Neural cell (in vitro differentiated cells): ENCODE results near the gene KDM4E. TPM values are rescaled to one million over a fixed set of nuclear protein-coding genes. Genes with fewer than 3 reads are reported as not detected.

Experiments
- H2AFZ ChIP-seq: fragments of 200-600, 300-800 bp; sonication (generic), shearing (Covaris generic); 2 replicates; pipeline ENCODE4 v1.6.0; 2014; ENCODE audit warnings: low read depth, mild to moderate bottlenecking, antibody characterized with exemption, low read length, moderate library complexity
- H3F3A ChIP-seq: fragments of 200-600 bp; shearing (Covaris generic); 2 replicates; pipeline ENCODE4 v1.6.1; 2016; ENCODE audit warnings: mild to moderate bottlenecking, moderate library complexity, mixed read lengths, antibody characterized with exemption, low read length; ENCODE audit not compliant: insufficient read depth, poor library complexity, severe bottlenecking
- H3K27ac ChIP-seq: fragments of 200-600, 300-800 bp; sonication (generic), shearing (Covaris generic); 2 replicates; pipeline ENCODE4 v1.5.1; 2014; ENCODE audit warnings: mild to moderate bottlenecking, low read length, moderate library complexity
- H3K27me3 ChIP-seq: fragments of 300-800, 200-600 bp; sonication (generic), shearing (Covaris generic); 2 replicates; pipeline ENCODE4 v1.6.0; 2014; ENCODE audit warnings: mild to moderate bottlenecking, low read depth, low read length, moderate library complexity; ENCODE audit not compliant: insufficient read depth
- H3K36me3 ChIP-seq: fragments of 300-800, 200-600 bp; sonication (generic), shearing (Covaris generic); 2 replicates; pipeline ENCODE4 v1.5.1; 2014; ENCODE audit warnings: mild to moderate bottlenecking, antibody characterized with exemption, low read length, moderate library complexity; ENCODE audit not compliant: insufficient read depth
- H3K4me2 ChIP-seq: fragments of 300-800, 200-600 bp; sonication (generic), shearing (Covaris generic); 2 replicates; pipeline ENCODE4 v1.6.0; 2014; ENCODE audit warnings: mild to moderate bottlenecking, low read length
- H3K4me3 ChIP-seq: fragments of 300-800, 200-600 bp; sonication (generic), shearing (Covaris generic); 2 replicates; pipeline ENCODE4 v1.5.1; 2014; ENCODE audit warnings: mild to moderate bottlenecking, low read length, moderate library complexity
- H3K79me2 ChIP-seq: fragments of 200-600 bp; shearing (Covaris generic); replicated peaks from 2 replicates; pipeline ENCODE4 v1.6.0; 2014; ENCODE audit warnings: mild to moderate bottlenecking, low read length, moderate library complexity; ENCODE audit not compliant: insufficient read depth
- H3K9ac ChIP-seq: fragments of 300-800, 200-600 bp; sonication (generic), shearing (Covaris generic); 2 replicates; pipeline ENCODE4 v1.6.1; 2016; ENCODE audit warnings: mild to moderate bottlenecking, low read length, mixed read lengths
- H3K9me2 ChIP-seq: fragments of 200-600 bp; shearing (Covaris generic); 2 replicates; pipeline ENCODE4 v1.6.1; 2016; ENCODE audit warnings: mild to moderate bottlenecking, low read length, mixed read lengths; ENCODE audit not compliant: insufficient read depth
- H3K9me3 ChIP-seq: fragments of 200-600, 300-800 bp; sonication (generic), shearing (Covaris generic); 2 replicates; pipeline ENCODE4 v1.6.1; 2016; ENCODE audit warnings: mild to moderate bottlenecking, mixed run types, low read length, moderate library complexity, mixed read lengths
- H4K20me1 ChIP-seq: fragments of 200-600 bp; shearing (Covaris generic); 2 replicates; pipeline ENCODE4 v1.6.1; 2016; ENCODE audit warnings: mild to moderate bottlenecking, mixed run types; ENCODE audit not compliant: insufficient read depth
- CTCF ChIP-seq: fragments of 450-650 bp; IDR thresholded peaks from 2 replicates; pipeline ENCODE4 v1.5.1; 2014; ENCODE audit warnings: antibody characterized with exemption, mild to moderate bottlenecking, moderate library complexity; ENCODE audit not compliant: poor library complexity, severe bottlenecking
- EP300 ChIP-seq: fragments of 450-650 bp; conservative IDR thresholded peaks from 2 replicates; pipeline ENCODE4 v1.6.1; 2014; ENCODE audit warnings: antibody characterized with exemption, mild to moderate bottlenecking, moderate library complexity; ENCODE audit not compliant: poor library complexity, severe bottlenecking
- EZH2 ChIP-seq: fragments of 200-600, 300-800 bp; shearing (Covaris generic), sonication (generic); IDR thresholded peaks from 2 replicates; pipeline ENCODE4 v1.6.1; 2014; ENCODE audit warnings: antibody characterized with exemption, low read length, borderline replicate concordance, mild to moderate bottlenecking; ENCODE audit not compliant: insufficient read depth, poor library complexity, severe bottlenecking
- MXI1 ChIP-seq: fragments of 450-650 bp; conservative IDR thresholded peaks from 2 replicates; pipeline ENCODE4 v1.6.1; 2014; ENCODE audit warnings: antibody characterized with exemption, mild to moderate bottlenecking; ENCODE audit not compliant: poor library complexity, severe bottlenecking
- POLR2AphosphoS5 ChIP-seq: IDR thresholded peaks from 2 replicates; pipeline ENCODE4 v1.6.1; 2012
- RAD21 ChIP-seq: fragments of 450-650 bp; conservative IDR thresholded peaks from 2 replicates; pipeline ENCODE4 v1.6.1; 2014; ENCODE audit warnings: antibody characterized with exemption, mild to moderate bottlenecking, moderate library complexity
- REST ChIP-seq: IDR thresholded peaks from 2 replicates; pipeline ENCODE4 v1.6.1; 2012; ENCODE audit warnings: borderline replicate concordance
- SMC3 ChIP-seq: fragments of 450-650 bp; conservative IDR thresholded peaks from 2 replicates; pipeline ENCODE4 v1.6.1; 2014; ENCODE audit warnings: antibody characterized with exemption, mild to moderate bottlenecking, moderate library complexity; ENCODE audit not compliant: poor library complexity
- TAF1 ChIP-seq: IDR thresholded peaks from 2 replicates; pipeline ENCODE4 v1.6.1; 2012; ENCODE audit warnings: low read depth
- polyA plus RNA-seq: library from polyadenylated mRNA; depleted of rRNA; stranded (reverse); fragments of >200 nt; gene quantifications from 2 replicates; pipeline ENCODE4 v1.2.3, GENCODE V29; 2014

Gene KDM4E
- polyA plus RNA-seq, 1 donor from 2014 or later: not detected

- Histone ChIP-seq H3K36me3 (no peaks in the 10 kb centered on the region), H3K9me2 (no peaks in the 10 kb centered on the region), H3F3A (no peaks in the 10 kb centered on the region), H4K20me1 (no peaks in the 10 kb centered on the region), H3K79me2 (no peaks in the 10 kb centered on the region), H2AFZ (no peak overlapping the region), H3K27me3 (no peaks in the 10 kb centered on the region), H3K27ac (no peak overlapping the region), H3K9ac (no peak overlapping the region), H3K4me3 (no peak overlapping the region), H3K4me2 (no peak overlapping the region), H3K9me3 (no peaks in the 10 kb centered on the region)
- TF ChIP-seq TAF1 (no peak), EP300 (no peak), CTCF (no peak), RAD21 (no peak), SMC3 (no peak), EZH2 (no peak), REST (no peak), MXI1 (no peak), POLR2AphosphoS5 (no peak)
These were observed 32.9 kb downstream of the KDM4E start for GRCh38 chr11:95057959-95058358.

GRCh38 chr11:95058621-95059020 is 33.6 kb downstream of the KDM4E start:
- Histone ChIP-seq H2AFZ (no peak overlapping the region), H3K9me3 (no peaks in the 10 kb centered on the region), H4K20me1 (no peaks in the 10 kb centered on the region), H3K27ac (no peak overlapping the region), H3K4me3 (no peak overlapping the region), H3K27me3 (no peaks in the 10 kb centered on the region), H3K9ac (no peak overlapping the region), H3K79me2 (no peaks in the 10 kb centered on the region), H3K36me3 (no peaks in the 10 kb centered on the region), H3F3A (no peaks in the 10 kb centered on the region), H3K9me2 (no peaks in the 10 kb centered on the region), H3K4me2 (no peak overlapping the region)
- TF ChIP-seq POLR2AphosphoS5 (no peak), SMC3 (no peak), RAD21 (no peak), MXI1 (no peak), EP300 (no peak), CTCF (no peak), EZH2 (no peak)
